Stimulated activated naive CD8-positive, alpha-beta T cell treated with anti-CD3 and anti-CD28 coated beads, Interleukin-15, Interleukin-2, amounts not matched to agents 100 ng/mL and 50 ng/mL, for 24 hours (primary cell): ENCODE measurements around the gene IL6ST.
"Not testable (repeated sequence)": the region's sequence is repeated elsewhere in the genome, so short reads cannot be mapped to it uniquely, and the experiment has no call there.

Experiments used
- H3K27ac Mint-ChIP-seq: one replicate; pipeline ENCODE4 v1.8.0; 2021; ENCODE audit warnings: mild to moderate bottlenecking, mixed read lengths
- H3K27me3 Mint-ChIP-seq: one replicate; pipeline ENCODE4 v1.8.0; 2021; ENCODE audit warnings: mixed read lengths
- H3K36me3 Mint-ChIP-seq: one replicate; pipeline ENCODE4 v1.8.0; 2021; ENCODE audit warnings: low read depth, mixed read lengths
- H3K4me1 Mint-ChIP-seq: one replicate; pipeline ENCODE4 v1.8.0; 2021; ENCODE audit warnings: low read depth, mixed read lengths
- H3K4me3 Mint-ChIP-seq: one replicate; pipeline ENCODE4 v1.8.0; 2021; ENCODE audit warnings: mild to moderate bottlenecking, mixed read lengths
- H3K9me3 Mint-ChIP-seq: one replicate; pipeline ENCODE4 v1.8.0; 2021; ENCODE audit warnings: mixed read lengths

Gene IL6ST

DNA sequence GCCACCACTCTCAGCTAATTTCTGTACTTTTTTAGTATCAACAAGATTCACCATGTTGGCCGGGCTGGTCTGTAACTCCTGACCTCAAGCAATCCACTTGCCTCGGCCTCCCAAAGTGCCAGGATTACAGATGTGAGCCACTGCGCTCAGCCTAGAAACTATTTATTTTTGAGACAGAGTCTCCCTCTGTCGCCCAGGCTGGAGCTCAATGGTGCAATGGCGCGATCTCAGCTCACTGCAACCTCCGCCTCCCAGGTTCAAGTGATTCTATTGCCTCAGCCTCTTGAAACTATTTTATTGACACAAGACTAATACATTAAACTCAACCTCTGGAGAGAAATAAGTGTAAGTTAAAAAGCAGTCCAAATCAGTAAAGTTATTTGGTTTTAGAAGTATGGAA lies 34.0 kb downstream of the IL6ST start:
- no peaks in the 10 kb centered on the region for H3K9me3 Mint-ChIP-seq
- no peaks in the 10 kb centered on the region for H3K27me3 Mint-ChIP-seq
- H3K4me3 Mint-ChIP-seq = no peak overlapping the region
- peaks cover 5% of the 10 kb centered on the region for H3K4me1 Mint-ChIP-seq
- H3K27ac Mint-ChIP-seq = peak overlapping the region; percentile 49
- peaks cover 65% of the 10 kb centered on the region for H3K36me3 Mint-ChIP-seq

DNA sequence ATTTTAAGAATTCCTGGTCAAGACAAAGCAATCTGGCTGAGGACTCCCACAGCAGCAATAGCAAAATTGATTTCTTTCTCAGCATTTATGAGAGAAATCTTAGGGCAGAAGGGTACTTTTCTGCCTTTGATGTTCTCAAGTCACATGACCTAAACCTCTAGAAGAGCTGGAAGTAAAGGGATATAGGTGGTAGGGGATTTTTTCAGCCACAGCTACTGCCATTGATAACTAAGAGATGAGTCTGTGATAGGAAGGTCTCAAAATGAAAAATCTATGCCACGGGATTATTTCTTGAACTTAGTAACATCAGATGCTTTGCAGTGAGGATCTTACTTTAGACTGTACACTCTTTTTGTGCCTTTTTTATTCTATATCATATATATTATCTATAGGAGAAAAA lies 35.6 kb downstream of the IL6ST start:
- peak overlapping the region; percentile 24 for H3K27ac Mint-ChIP-seq
- no peaks in the 10 kb centered on the region for H3K9me3 Mint-ChIP-seq
- peaks cover 5% of the 10 kb centered on the region for H3K4me1 Mint-ChIP-seq
- no peaks in the 10 kb centered on the region for H3K27me3 Mint-ChIP-seq
- H3K4me3 Mint-ChIP-seq = no peak overlapping the region
- H3K36me3 Mint-ChIP-seq = peaks cover 69% of the 10 kb centered on the region

DNA sequence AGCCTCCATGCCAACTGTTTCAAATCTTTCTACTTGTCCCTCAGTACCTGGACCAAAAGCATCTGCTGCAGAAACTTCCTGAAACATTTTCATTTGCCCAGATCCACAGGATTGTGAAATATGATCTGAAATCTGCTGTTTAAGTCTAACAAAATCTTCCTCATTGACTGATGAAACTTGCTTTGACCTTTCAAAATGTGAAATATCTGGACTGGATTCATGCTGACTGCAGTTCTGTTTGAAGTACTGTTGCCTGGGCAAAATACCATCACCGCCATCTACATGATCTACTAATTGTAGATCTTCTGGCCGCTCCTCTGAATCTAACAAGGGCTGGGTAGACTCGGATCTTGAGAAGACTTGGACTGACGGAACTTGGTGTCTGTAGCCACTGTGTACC lies 53.6 kb downstream of the IL6ST start:
- peaks cover 81% of the 10 kb centered on the region for H3K36me3 Mint-ChIP-seq
- not testable (repeated sequence) for H3K27me3 Mint-ChIP-seq, H3K4me3 Mint-ChIP-seq, H3K9me3 Mint-ChIP-seq, H3K4me1 Mint-ChIP-seq, H3K27ac Mint-ChIP-seq

DNA sequence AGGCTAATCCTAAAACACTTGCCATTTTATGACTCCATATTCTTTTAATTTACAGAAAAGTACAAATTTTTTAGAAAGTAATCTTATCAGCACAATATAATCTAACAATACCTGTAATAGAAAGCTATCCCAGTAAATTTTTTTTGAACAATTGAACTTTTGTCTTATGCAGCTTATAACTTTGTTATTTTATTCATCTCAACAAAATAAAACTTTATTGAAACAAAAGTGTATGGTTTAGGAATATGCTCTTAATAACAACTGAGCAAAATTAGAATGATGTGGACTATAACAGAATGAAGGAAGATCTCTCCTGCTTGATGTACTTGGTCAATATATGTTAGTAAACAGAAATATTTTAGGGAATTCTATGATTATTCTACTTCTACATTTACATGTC lies 57.2 kb downstream of the IL6ST start:
- H3K27ac Mint-ChIP-seq, H3K27me3 Mint-ChIP-seq, H3K4me3 Mint-ChIP-seq, H3K4me1 Mint-ChIP-seq, H3K9me3 Mint-ChIP-seq: not testable (repeated sequence)
- peaks cover 50% of the 10 kb centered on the region for H3K36me3 Mint-ChIP-seq

DNA sequence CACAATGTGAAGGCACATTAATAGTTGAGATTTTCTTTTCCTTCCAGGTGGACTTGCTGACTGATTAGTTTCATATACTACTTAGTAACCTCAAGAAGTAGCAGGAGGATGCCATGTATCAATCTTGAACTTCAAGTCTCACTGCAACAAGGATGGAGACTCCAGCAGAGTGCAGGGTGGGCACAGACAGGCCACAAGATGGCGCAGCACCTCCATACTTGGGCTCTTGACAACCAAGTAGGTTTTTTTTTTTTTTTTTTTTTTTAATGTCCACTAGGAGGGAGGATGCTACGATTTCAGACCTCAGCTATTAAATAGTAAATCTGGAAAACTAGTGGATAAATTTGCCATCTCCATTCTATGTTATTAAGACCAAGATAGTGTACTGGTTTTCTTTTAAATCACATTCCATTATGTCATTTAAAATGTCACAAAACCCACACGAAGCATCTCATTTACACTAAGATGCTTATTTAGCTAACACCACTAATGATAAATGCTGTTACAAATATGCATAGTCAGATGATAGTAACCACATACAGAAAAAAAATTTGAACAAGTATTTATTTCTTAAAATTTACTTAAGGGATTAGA lies 58.6 kb downstream of the IL6ST start:
- H3K4me3 Mint-ChIP-seq = no peak overlapping the region
- no peaks in the 10 kb centered on the region for H3K27me3 Mint-ChIP-seq
- H3K36me3 Mint-ChIP-seq = peaks cover 36% of the 10 kb centered on the region
- no peaks in the 10 kb centered on the region for H3K9me3 Mint-ChIP-seq
- peaks cover 3% of the 10 kb centered on the region for H3K4me1 Mint-ChIP-seq
- H3K27ac Mint-ChIP-seq = peak overlapping the region; percentile 5

DNA sequence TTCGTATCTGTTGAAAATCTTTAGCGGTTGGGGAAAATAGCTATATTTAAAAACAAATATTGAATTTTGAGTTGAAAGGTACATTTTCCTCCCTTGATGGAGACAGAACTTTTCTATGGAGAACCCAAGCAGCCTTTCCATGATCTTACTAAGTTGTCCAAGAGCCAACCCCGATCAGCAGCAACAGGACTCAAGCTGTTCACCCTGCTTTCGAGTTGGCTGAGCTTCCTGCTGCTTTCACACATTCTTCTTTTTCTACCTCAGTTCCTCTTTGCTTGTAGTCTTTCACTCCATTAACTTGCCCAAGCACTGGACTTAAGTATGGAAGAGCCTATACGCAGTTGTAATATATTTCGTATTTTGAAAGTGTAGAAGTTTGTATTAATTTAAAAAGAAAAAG lies 59.4 kb downstream of the IL6ST start:
- H3K27me3 Mint-ChIP-seq = no peaks in the 10 kb centered on the region
- H3K4me1 Mint-ChIP-seq = peaks cover 3% of the 10 kb centered on the region
- H3K4me3 Mint-ChIP-seq = no peak overlapping the region
- no peaks in the 10 kb centered on the region for H3K9me3 Mint-ChIP-seq
- H3K27ac Mint-ChIP-seq = no peak overlapping the region
- H3K36me3 Mint-ChIP-seq = peaks cover 30% of the 10 kb centered on the region

DNA sequence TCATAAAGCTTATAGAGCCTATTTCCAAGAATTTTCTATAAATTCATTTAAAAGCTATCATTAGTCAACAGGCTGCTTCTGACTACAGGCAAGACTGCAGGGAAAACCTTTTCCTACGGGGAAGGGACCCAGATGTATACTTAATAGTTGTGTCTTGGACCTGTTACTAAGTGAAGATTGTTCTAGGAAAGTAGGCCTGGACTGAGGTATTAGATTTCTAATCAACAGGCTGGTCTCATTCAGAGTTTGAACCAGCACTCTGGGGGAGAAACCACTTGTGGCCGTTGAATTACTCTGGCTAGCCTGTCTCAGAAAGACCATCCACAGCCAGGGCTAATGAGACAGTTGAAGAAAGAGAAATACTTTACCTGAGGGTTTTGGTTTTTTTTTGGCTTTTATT lies 60.0 kb downstream of the IL6ST start:
- Mint-ChIP-seq H3K27me3 (no peaks in the 10 kb centered on the region), H3K4me1 (peaks cover 3% of the 10 kb centered on the region), H3K9me3 (no peaks in the 10 kb centered on the region), H3K27ac (peak overlapping the region; percentile 50), H3K4me3 (no peak overlapping the region), H3K36me3 (peaks cover 23% of the 10 kb centered on the region)

DNA sequence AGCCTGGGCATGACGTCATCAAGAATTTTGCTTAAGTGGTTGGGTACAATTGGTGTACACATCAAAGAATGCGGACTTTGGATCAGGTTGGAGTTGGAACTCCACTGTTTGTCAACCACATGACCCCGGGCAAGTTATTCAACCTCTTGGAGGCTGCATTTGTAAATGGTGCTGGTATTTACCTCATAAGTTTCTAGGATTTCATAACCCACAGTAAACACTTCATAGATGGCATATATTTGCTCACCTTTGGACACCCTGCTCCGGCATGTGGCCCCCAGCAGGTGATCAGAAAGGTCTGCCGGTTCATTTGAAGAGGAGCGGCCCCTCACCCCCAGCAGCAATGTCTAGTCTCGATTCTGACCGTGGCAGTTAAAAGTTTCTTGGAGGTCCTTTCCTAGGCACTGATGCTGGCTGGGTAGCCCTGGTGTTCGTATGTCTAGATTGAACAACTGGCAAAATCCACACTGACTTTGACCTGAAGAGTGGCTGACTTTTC lies 60.6 kb downstream of the IL6ST start:
- Mint-ChIP-seq H3K27ac (no peak overlapping the region), H3K4me1 (peaks cover 3% of the 10 kb centered on the region), H3K27me3 (no peaks in the 10 kb centered on the region), H3K36me3 (peaks cover 18% of the 10 kb centered on the region), H3K4me3 (no peak overlapping the region), H3K9me3 (no peaks in the 10 kb centered on the region)

DNA sequence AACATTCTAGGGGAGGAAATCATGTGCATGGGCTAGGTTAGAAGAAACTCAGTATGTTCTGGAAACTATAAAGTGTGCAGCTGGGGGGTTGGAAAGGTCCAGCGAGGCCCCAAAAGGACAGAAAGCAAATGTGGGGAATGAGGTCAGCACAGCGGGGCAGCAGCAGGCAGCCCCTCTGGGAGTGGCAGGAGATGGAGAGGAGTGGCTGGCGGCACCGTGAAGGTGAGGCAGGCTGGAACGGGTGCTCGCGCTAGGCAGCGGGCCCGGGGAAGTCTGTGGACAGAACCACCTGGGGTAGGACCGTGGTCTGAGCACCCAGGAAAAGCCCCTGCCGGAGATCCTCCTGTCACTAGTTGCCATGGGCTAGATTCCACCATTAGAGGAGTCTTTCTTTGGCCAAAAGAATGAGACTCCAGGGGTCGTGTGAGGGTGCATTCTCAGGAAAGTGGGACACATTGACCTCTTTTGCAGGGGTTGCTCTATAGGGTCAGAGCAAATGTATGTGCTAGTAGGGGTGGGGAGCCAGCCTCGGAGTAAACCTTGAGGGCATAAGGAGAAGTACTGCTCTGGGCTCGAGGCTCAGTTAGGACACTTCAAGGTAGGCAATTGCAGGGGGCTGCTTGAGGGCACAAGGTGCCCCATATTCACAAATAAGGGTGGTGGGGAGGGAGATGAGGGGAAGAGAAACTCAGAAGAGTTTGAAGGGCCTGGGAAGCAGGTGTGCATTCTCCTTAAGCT lies 61.2 kb downstream of the IL6ST start:
- H3K36me3 Mint-ChIP-seq = peaks cover 13% of the 10 kb centered on the region
- H3K4me1 Mint-ChIP-seq = peaks cover 3% of the 10 kb centered on the region
- H3K9me3 Mint-ChIP-seq = no peaks in the 10 kb centered on the region
- no peak overlapping the region for H3K4me3 Mint-ChIP-seq
- H3K27ac Mint-ChIP-seq = no peak overlapping the region
- no peaks in the 10 kb centered on the region for H3K27me3 Mint-ChIP-seq

DNA sequence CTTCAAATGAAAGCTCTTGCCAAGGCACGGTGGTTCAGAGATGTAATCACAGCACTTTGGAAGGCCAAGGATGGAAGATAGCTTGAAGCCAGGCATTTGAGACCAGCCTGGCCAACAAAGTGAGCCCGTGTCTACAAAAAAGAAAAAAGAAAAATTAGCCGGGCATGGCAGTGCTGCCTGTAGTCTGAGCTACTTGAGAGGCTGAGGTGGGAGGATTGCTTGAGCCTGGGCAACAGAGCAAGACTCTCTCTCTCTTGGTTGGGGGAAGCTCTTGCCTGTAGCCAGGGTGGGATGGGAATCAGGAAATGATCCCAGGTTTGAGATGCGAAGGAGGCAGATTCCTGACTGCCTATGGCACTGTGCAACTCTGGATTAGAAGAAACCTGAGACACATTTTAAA lies 62.1 kb downstream of the IL6ST start:
- H3K4me1 Mint-ChIP-seq = peaks cover 3% of the 10 kb centered on the region
- H3K4me3 Mint-ChIP-seq = no peak overlapping the region
- no peaks in the 10 kb centered on the region for H3K27me3 Mint-ChIP-seq
- H3K9me3 Mint-ChIP-seq = no peaks in the 10 kb centered on the region
- H3K36me3 Mint-ChIP-seq = peaks cover 6% of the 10 kb centered on the region
- H3K27ac Mint-ChIP-seq = no peak overlapping the region

DNA sequence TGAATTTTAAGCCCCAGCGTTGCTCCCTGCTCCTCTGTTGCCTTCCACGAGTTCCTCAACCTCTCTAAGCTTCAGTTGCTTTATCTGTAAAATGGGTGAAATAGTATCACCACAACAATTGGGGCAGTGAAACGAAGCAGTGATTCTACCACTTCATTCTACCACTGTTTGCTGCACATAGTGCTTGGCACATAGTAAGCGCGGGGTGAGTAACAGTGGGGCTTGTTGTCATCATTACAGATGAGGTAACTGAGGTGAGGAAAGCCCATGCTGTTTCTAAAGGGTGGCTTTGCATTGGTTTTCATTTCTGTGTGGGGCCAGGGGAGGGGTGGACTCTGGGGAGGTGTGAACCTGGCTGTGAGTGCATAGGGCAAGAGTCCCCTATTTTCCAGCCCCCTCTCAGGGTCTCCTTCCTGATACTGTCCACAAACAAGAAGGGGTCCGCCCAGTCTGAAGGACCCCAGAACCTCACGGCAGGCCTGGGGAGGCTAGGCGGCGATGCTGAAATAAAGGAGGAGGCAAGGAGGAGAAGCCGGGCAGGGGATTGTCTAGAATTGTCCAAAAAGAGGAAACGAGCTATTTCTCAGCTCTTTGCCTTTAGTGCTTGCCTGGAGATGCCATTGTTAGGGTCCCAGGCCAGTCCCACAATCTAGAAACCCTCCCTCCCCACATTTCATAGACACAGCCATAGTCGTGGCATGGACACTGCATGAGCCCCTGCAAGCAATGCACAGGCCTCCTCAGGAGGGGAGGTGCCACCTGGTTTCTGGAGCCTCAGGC lies 65.6 kb downstream of the IL6ST start:
- Mint-ChIP-seq H3K27me3 (no peaks in the 10 kb centered on the region), H3K4me1 (no peaks in the 10 kb centered on the region), H3K9me3 (no peaks in the 10 kb centered on the region), H3K27ac (no peak overlapping the region), H3K4me3 (no peak overlapping the region), H3K36me3 (no peaks in the 10 kb centered on the region)

DNA sequence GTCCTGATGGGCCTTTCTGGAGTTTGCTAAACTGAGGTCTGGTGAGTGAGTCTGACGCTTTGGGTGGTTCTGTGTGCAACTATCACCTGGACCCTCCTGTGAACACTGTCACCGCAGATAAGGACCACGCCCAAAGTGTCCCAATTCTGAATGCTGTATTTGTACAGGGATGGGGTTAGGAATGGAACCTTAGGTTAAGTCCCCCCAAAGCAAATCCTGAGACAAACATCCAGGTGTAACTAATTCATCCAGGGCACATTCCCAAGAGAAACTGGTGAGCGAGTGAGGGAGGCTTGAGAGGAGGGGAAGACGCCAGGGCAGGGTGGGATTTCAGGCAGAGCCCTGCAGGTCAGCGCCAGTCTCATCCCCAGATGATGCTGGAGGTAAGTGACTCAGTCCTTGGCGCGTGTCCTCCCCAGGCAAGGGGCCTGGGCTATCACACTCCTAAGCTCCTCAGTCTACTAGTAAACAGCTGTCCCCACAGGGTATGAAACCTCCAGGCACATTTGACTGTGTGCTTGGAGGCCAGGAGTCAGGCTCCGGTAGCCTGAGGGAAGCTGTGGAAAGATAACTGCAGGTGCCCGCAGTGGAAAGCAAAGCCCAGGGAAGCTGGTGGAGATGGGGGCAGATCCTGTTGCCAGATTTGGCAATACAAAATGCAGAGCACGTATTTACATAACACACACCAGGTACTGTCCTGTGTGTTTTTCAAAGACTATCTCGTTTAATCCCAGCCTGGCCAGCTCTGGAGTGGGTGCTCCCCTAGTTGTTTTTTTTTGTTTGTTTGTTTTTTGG lies 66.7 kb downstream of the IL6ST start:
- no peaks in the 10 kb centered on the region for H3K36me3 Mint-ChIP-seq
- no peaks in the 10 kb centered on the region for H3K9me3 Mint-ChIP-seq
- peaks cover 7% of the 10 kb centered on the region for H3K4me1 Mint-ChIP-seq
- no peak overlapping the region for H3K27ac Mint-ChIP-seq
- H3K27me3 Mint-ChIP-seq = no peaks in the 10 kb centered on the region
- H3K4me3 Mint-ChIP-seq = no peak overlapping the region

DNA sequence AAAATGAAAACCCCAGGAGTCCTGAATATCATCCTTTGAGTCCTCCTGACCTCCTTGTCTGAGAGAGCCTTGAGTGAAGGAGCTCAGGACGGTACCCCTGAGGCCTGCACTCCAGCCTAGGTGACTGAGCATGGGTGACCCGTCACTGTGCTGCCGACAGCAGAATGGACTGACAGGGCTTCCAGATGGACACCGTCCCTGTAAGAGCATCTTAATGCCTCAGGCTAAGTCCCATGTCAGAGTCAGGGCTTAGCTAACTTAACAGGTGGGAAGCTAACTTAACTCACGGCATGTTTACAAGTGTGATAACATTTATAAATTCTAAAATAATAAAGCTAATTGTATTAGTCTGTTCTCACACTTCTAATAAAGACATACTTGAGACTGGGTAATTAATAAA lies 68.3 kb downstream of the IL6ST start:
- peaks cover 11% of the 10 kb centered on the region for H3K4me1 Mint-ChIP-seq
- no peaks in the 10 kb centered on the region for H3K27me3 Mint-ChIP-seq
- no peak overlapping the region for H3K4me3 Mint-ChIP-seq
- no peak overlapping the region for H3K27ac Mint-ChIP-seq
- H3K9me3 Mint-ChIP-seq = no peaks in the 10 kb centered on the region
- H3K36me3 Mint-ChIP-seq = no peaks in the 10 kb centered on the region

DNA sequence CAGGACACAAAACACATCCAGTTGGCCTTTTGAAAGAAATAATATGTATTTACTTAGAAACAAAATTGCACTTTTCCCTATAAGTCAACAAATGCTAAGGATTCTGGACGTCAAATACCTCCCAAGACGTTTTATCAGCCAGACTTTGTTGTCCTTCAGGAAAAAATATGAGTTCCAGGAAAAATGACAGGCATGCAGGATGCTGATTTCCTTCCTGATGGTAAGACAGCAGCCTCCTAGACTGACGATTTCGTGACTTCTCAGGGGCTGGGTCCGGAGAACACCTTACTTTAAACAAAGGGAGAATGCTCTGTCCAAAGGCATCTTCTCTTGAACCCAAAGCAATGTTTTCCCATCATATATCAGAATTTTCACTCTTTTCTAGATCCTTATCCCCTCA lies 69.1 kb downstream of the IL6ST start:
- H3K27ac Mint-ChIP-seq = no peak overlapping the region
- no peaks in the 10 kb centered on the region for H3K36me3 Mint-ChIP-seq
- H3K9me3 Mint-ChIP-seq = no peaks in the 10 kb centered on the region

DNA sequence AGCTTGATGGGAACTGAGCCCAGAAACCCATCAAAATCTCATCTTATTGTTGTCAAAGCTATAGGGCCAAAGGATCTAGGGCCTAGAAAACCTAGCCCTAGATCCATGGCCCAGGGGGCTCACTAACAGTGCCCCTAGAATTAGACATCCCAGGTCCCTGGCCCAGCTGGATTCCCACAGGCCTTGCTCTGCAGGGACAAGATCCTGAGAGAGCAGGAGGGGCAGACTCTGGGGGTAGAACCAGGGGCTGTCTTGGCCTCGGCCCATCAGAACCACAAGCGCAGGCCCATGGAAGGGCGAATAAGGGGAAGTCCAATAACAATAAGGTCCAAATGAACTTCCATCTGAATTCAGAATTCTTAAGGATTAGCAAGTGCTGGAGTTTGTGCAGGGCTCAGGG lies 69.6 kb downstream of the IL6ST start:
- Mint-ChIP-seq H3K9me3 (no peaks in the 10 kb centered on the region), H3K4me1 (peaks cover 11% of the 10 kb centered on the region), H3K4me3 (no peak overlapping the region), H3K27ac (no peak overlapping the region), H3K27me3 (no peaks in the 10 kb centered on the region), H3K36me3 (no peaks in the 10 kb centered on the region)

More for the DNA sequence above, 69.1 kb downstream of the IL6ST start:
- Mint-ChIP-seq H3K4me3 (no peak overlapping the region), H3K27me3 (no peaks in the 10 kb centered on the region), H3K4me1 (peaks cover 11% of the 10 kb centered on the region)
